Activated naive CD4-positive, alpha-beta T cell treated with anti-CD3 and anti-CD28 coated beads, Interleukin-2, amount 50 U/mL, for 16 hours (primary cell): ENCODE results near the gene CCL16.
"Not testable (repeated sequence)": the region's sequence is repeated elsewhere in the genome, so short reads cannot be mapped to it uniquely, and the experiment has no call there.

ENCODE experiments used
- DNase-seq: peaks from one replicate; pipeline ENCODE4 v3.0.0-alpha.2; 2020

The CCL16 gene, protein sequence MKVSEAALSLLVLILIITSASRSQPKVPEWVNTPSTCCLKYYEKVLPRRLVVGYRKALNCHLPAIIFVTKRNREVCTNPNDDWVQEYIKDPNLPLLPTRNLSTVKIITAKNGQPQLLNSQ

DNA sequence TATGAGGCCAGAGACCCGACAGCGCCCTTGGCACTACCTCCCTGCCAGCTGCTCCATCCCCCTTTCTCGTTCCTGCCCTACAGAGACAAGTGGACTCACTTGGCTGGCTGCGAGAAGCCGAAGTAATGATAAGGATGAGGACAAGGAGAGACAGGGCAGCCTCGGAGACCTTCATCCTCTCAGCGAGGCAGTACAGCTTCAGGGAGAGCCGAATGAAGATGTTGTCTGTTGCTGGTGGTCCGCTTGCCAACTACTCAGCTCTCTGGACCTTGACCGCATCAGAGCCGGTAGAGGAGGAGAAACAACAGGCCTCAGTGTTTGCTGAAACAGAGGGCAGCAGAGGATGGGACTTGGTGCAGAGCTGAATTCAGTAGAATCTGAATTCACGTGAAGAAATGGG, at the start of gene CCL16:
Gene CCL16, minus strand, starts transcription at position 252 of the 400 bp plus-strand sequence. Its CDS starts 77 bp downstream, at position 175.
- no peak for DNase-seq

DNA sequence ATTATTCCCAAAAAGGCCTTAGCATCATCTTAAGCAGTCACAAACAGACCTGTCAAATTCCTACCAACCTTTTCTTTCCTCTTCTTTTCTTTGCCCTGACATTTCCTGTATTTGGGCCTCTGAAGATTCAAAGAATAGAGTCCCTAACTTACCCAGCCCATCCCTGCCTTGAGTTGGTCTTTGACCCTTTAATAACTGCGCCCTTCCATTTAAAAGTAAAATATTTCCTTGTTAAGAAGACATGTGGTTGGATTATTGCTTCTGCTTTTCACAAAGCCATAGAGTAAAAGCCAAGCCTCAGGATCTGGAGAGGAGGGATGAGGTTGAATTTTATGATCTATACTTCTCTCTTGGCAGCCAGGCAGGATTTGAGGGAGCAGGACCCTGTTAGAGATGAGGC, 49.7 kb upstream of the CCL16 start:
- DNase-seq = no peak

DNA sequence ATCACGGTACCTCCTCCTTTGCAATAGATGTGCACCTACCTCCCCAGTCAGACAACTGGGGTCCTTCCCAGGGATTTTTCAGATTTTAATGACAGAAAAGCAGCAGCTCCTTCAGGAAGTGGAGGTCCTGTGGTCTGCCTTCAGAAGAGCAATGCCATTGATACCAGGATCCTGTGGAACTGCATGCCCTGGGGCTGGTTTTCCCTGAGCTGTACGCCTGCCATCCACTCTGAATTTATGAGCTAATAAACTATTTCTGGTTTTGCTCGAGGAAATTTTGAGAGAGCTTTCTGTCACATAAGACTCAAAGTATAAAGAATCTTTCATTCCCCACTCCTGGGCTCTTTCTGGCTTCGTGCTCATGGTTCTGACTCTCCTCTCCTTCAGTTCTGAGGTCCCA, 46.5 kb upstream of the CCL16 start:
- no peak for DNase-seq

DNA sequence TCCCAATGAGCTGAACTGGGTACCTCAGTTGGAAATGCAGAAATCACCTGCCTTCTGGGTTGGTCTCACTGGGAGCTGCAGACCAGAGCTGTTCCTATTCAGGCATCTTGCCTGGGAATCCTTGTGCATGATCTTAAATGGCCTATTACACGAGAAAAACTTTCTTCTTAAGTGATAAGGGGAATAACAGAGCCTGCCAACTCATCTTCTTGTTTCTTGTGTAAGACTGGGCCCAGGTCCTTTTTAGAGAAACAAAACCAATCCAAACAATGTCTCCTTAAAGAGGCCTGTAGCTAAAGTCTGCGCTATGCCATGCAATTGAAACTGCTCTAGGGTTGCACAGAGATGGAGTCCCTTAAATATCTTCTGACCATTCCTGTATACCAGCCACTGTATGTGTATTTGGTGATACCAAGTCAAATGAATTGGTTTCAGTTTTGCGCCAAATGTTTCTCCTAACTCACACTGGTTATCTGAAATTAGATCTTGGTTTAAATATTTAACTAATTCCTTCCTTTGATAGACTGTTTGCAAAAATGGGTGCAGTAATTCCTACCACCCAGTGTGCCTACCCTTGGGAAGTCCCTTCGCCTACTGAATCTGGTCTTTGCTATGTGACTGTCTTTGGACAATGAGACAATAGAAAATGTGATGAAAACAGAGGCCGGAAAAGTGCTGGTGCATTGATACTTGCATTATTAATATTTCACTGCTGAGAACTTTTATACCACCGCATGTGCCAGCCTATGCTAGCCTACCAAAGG, 43.0 kb upstream of the CCL16 start:
- DNase-seq = no peak

DNA sequence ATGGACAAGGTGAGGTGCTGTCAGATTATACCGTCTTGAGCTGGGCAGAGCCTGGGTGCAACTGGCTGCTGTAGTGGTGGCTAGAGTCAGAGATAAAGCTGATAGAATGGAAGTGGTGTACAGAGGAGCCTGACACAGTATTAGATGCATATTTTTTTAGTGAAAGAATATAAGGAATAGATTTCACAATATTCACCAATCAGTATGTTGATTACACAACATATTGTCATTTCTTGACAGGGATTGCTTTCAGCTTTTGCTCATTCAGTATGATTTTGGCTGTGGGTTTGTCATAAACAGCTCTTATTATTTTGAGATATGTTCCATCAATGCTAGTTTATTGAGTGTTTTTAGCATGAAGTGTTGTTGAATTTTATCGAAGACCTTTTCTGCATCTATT, 38.1 kb upstream of the CCL16 start:
- no peak for DNase-seq

DNA sequence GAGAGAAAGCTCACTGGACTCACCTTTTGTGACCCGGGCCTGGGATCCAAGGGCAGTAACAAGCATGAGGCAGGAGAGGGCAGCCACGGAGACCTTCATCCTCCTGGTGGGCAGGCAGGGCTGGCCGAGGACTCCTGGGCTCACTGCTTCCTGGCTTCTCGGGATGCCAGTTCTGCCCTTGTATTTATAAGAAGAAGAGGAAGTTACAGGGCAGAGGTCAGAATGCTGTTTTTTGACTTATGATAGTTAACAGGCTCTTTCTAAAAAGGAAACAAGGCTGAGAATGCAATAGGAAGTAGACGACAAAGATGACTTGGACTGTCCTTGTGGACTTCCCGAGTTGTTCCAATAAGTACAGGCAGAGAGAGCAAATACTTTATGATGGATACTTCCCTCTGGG, 36.5 kb upstream of the CCL16 start, which contains the start of gene CCL23:
Gene CCL23, minus strand, starts transcription at position 174 of the 400 bp plus-strand sequence. Its CDS starts 75 bp downstream, at position 99.
- DNase-seq = no peak

DNA sequence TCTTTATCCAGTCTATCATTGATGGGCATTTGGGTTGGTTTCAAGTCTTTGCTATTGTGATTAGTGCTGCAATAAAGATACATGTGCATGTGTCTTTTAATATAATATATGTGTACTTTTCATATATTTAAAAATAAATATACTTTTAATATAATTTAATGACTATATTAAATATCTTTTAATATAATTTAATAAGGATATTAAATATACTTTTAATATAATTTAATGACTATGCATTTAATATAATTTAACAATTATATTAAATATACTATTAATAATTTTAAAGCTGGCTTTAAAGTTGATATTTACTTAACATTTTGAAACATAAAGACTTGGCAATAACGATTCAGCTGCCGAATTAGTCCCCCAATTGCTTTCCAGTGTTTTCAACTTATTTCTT, 35.3 kb upstream of the CCL16 start:
- no peak for DNase-seq

DNA sequence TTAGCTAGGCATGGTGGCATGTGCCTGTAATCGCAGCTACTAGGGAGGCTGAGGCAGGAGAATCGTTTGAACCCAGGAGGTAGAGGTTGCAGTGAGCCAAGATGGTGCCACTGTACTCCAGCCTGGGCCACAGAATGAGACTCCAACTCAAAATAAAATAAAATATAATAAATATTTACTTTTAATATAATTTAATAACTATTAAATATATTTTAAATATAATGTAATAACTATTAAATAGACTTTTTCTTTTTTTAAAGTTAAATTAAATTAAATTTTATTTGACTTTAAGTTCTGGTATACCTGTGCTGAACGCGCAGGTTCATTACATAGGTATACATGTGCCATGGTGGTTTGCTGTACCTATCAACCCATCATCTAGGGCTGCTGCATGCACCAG, 34.6 kb upstream of the CCL16 start:
- not testable (repeated sequence) for DNase-seq

DNA sequence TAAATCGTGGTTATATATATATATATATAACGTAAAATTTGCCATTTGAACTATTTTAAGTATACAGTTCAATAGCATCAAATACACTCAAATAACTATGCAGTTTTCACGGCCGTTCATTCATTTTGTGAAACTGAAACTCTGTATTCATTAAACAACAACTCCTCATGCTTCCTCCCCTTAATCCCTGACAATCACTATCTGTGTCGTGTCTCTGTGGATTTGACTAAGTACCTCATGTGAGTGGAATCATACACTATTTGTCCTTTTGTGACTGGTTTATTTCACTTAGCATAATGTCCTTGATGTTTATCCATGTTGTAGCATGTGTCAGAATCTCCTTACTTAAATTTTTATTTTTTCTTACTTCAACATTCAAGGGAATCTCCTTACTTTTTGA, 33.6 kb upstream of the CCL16 start:
- no peak for DNase-seq

DNA sequence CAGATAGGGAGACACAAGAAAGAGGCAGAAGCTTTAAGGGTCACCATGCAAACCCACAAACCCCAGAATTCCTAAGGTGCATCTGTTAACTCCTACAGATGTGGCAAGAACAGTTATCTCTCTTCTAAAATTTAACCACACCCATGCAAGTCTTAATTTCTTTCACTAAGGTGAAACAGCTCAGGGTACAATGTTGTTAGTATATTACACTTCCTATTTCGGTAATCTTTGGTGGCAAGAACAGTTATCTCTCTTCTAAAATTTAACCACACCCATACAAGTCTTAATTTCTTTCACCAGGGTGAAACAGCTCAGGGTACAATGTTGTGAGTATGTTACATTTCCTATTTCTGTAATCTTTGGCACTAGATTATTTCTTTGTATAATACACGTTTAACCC, 29.9 kb upstream of the CCL16 start:
- DNase-seq = no peak

DNA sequence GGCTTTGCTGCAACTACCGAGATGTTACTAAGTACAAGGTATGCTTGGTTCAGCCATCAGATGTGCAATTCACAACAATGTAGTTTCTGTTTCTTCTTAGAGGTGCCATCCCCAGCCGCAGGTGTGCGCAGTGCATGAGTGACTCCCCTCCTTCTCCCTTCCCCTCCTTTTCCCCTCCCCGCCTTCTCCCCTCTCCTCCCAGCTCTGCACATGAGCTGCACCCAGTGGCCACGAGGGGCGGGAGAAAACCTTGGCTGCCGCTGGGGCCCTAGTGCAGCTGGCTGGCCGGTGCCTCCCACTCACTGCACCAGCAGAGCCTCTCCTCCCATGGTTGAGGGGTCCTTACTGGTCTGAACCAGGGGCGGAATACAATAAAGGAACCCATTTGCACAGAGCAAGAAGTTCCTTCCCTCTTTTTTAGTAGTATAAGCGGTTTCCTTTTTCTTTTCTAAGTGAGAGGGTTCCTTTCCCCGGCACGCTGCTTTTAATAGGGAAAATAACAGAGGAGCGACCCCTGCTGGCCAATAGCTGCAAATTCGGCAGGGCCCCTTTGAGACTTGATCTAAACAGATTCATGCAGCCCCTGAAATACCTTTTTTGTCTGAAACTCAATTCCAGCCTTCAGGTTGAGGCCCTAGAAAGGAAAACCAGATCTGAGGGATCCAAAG, 27.8 kb upstream of the CCL16 start:
- no peak for DNase-seq

DNA sequence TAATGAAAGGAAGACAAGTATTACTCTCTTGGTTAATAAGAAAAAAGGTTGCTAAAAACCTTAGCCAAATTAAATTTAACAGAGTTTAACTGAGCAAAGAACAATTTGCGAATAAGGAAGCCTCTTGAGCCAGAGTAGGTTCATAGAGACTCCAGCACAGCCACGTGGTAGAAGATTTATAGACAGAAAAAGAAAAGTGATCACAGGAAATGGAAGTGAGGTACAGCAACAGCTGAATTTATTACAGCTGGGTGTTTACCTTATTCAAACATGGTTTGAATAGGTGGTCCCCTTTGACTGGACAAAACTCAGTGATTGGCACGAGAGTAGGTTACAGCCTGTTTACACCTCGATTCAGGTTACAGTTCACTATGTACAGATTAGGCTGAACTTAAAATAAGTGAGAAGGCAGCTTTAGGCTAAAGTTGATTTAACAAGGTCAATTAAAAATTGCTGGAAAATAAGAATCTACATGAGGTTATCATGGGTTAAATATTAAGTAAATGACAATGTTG, 23.4 kb upstream of the CCL16 start:
- DNase-seq = no peak

DNA sequence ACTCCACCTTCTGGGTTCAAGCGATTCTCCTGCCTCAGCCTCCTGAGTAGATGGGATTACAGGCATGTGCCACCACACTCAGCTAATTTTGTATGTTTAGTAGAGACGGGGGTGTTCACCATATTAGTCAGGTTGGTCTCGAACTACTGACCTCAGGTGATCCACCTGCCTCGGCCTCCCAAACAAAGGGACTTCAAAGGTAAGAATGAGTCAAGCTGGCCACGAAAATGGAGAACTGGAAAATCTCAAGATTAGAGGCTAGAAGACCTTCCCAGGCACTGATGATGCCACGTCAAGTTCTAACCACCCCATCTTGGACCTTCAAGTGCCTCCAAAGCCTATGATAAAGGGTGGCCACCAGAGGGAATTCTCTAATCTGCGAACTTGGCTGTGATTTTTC, 21.3 kb upstream of the CCL16 start:
- DNase-seq = no peak

DNA sequence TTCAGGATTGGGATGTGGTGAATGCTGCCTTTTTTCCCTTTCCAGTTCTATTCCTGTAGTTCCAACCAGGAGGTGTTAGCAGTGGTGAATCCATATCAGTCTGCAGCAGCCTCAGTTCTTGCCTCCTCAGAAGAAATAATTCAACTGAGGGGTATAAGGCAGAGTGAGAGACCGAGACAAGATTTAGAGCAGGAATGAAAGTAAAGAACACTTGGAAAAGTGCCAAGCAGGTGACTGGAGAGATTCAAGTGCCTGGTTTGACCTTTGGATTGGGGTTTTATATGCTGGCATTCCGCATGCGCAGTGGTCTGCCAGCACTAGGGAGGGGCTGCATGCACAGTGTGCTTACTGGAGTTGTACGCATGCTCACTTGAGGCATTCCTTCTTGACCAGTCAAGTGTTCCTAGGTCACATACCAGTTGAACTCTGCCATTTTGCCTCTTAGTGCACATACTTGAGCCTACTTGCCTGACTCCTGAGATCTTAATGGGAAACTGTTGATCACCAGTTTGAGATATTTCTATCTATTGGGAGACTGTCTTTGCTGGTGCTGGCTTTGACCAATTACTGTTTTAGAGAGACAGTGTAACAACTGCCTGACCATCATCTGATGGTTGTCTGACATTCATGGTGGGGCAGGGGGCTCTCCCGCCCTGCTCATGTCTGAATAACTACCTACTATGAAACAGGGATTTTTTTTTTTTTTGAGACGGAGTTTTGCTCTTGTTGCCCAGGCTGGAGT, 20.7 kb upstream of the CCL16 start:
- no peak for DNase-seq

DNA sequence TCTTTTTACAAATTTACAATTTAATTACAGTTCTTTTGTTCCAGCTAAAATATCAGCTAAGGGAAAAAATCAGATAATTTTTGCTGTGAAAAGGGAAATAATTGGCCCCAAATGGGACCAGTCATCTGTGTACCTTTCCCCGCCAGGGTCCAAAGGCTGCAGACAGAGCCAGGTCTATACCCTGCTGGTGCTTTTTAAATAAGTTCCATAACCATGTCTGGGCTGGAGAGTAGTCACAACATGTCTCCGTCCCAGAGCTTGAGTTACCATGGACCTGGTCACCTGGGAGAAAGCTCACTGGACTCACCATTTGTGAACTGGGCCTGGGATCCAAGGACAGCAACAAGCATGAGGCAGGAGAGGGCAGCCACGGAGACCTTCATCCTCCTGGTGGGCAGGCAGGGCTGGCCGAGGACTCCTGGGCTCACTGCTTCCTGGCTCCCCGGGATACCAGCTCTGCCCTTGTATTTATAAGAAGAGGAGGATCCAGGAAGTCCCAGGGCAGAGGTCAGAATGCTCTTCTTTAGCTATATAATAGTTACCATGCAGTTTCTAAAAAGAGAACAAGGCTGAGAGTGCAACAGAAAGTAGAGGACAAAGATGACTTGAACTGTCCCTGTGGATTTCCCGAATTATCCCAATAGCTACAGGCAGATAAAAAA, 19.9 kb upstream of the CCL16 start, which contains the start of gene CCL15:
Gene CCL15, minus strand, starts transcription at position 444 of the 662 bp plus-strand sequence. Its CDS starts 61 bp downstream, at position 383.
- DNase-seq = no peak

DNA sequence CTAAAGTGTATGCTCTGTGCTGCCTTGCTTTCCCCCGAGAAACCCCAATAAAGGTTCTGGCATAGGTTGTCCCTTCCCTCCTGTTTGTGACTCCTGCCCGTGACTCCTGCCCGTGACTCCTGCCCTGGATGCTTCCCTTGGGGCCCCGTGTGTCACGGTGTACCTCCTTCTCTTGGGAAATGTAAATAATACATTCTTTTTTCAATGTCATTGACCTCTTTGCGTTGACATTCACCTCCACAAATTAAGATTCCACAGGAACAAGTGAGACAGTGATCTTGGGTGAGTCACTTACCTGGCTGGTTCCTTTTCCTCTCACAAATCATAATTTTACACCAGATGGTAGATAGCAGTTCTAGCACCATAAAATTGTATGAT, 19.4 kb upstream of the CCL16 start:
- no peak for DNase-seq

DNA sequence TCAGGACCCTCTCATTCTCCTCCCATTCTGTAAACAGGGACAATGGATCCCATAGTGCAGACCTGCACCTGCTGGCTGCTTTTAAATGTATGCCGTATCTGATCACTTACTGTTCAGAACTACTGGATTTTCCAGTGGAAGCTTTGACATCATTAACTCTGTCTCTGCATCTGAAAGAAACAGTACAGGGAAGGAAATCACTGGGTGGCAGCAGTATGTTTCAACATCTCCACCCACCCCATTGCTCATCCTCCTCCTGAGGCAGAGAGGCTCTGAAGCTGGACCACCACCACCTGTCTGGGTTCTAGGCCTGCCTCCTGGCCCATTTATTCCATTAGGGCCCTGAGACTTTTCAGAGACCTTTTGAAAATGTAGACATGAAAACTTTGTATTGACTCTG, 17.5 kb upstream of the CCL16 start:
- DNase-seq = no peak

DNA sequence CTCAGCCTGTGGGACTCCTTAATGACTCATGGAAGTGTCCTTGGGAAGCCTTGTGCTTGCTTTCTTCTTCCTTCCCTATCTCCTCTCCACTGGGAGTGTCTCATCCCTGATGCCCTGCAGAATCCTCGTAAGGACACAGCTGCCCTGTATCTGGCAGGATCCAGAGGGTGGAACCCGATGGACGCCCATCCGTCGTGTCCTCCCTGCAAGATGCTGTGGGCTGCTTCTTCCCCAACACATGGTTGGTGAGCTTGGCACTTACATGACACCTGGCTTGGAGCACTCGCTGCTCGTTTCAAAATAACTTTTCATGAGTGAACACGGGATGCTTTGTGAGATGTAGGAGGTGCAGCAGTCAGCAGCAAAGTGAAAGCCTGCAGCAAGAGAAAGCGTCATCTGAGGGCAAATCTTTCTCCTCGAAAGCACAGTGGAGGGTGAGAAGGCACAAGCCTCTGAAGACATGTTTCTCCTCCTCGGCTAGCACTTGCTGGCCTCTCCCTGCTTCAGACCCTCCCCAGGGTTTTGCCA, 16.8 kb upstream of the CCL16 start:
- DNase-seq = no peak

DNA sequence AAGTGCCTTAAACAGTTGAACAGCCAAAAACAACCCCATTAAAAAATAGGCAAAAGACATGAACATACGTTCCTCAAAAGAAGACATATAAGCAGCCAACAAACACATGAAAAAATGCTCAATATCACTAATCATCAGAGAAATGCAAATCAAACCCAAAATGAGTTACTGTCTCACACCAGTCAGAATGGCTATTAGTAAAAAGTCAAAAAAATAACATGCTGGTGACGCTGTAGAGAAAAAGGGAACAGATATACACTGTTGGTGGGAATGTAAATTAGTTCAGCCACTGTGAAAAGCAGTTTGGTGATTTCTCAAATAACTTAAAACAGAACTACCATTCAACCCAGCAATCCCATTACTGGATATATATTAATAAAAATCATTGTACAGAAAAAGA, 14.0 kb upstream of the CCL16 start:
- not testable (repeated sequence) for DNase-seq

DNA sequence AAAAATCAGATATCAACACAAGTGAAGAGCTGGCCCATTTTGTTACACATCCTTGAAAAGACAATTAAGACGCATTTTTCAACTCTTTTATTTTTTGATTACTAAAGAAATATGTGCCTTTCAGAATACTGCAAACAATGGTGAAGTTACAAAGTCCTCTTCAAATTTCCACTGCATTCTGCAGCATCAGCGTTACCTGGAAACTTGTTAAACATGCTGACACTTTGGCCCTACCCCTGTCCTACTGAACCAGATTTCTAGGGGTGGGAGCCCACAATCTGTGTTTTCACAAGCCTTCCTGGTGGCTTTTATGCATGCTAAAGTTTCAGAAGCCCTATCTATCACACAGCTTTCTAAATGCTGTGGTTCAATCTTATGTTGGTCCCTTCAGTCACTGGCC, 9.8 kb upstream of the CCL16 start:
- no peak for DNase-seq

DNA sequence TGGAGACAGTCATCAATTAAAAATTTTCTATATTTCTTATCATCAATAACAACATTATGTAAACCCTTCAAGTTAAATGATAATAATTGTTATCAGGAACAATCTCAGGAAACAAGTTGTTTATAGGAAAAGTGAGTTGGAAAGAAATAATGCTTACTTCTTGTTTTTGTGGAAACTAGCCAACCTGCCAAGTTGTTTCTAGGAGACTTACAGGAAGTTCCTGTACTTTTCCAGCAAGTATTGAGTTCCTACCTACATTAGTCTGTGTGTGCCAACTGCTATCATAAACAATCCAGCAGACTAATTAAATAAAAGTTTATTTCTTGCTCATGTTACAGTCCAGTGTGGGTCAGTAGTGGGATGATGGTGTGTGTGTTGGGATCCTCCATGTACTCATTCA, 6.9 kb upstream of the CCL16 start:
- DNase-seq = no peak

DNA sequence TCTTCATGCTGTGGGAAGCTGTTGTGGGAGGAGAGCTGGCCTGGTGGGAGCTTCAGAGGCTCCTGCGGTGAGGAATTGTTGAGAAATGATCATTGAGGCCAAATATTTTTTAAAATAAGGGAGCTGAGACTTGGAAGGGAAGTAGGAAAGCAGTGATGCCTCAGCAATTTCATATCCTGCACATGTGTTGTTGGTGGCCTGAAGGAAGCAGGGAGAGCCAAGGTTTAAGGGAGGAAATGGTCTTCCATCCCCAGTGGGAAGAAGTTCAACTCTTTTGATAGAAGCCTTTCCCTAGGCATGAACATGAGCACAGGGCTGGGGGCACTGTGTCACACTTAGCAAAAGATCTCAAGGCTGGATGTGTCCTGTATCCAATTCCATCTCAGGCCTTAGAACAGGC, 5.3 kb upstream of the CCL16 start, which contains the start of gene CCL14:
Gene CCL14, minus strand, starts transcription at position 87 of the 400 bp plus-strand sequence. Its CDS starts 80 bp downstream, at position 7.
- DNase-seq = no peak
